Endothelial cell of umbilical vein (primary cell): ENCODE measurements around the gene COLEC11. TPM values are rescaled to one million over a fixed set of nuclear protein-coding genes. Genes with fewer than 3 reads are reported as not detected.

Experiments
- BruUV-seq: library from RNA; stranded (reverse); fragments of 400-500 nt; replicated peaks from 2 replicates; lab custom pipeline; 2021; lab: Mats Ljungman, UMichigan
- CTCF ChIA-PET: fragments of 300-600, 350-600 bp; sonication (Branson Sonifier 250); formaldehyde crosslinking; loops from one replicate; lab custom pipeline; 2021; ENCODE audit warnings: antibody characterized with exemption, inconsistent platforms; lab: Charles Lee
- POLR2A ChIA-PET: fragments of 300-600, 350-600 bp; sonication (Branson Sonifier 250); formaldehyde crosslinking; loops from one replicate; lab custom pipeline; 2021; ENCODE audit warnings: antibody characterized with exemption, inconsistent platforms; lab: Charles Lee
- DNase-seq: peaks from one replicate; pipeline ENCODE4 v3.0.0-alpha.2; 2011; ENCODE audit warnings: low read depth, low spot score
- FAIRE-seq: peaks from 2 replicates; lab custom pipeline; 2011; peaks lifted over from hg19 to GRCh38; lab: Jason Lieb, UNC
- H2AFZ ChIP-seq: 2 replicates; pipeline ENCODE4 v1.6.0; 2012; ENCODE audit warnings: low read depth, low read length, control low read depth, inconsistent platforms
- H3K27ac ChIP-seq: 2 replicates; pipeline ENCODE4 v1.5.1; 2011; ENCODE audit warnings: low read depth, mild to moderate bottlenecking, control low read depth, low read length, moderate library complexity; ENCODE audit not compliant: insufficient read depth
- H3K27me3 ChIP-seq, 2 experiments: 2 replicates each; pipeline versions ENCODE4 v1.6.0 to v1.6.1; 2011; ENCODE audit warnings: low read length in 2 of 2, mixed read lengths in 1 of 2; ENCODE audit not compliant: control insufficient read depth in 2 of 2, insufficient read depth in 2 of 2
- H3K36me3 ChIP-seq, 2 experiments: 2 replicates in 1 of 2; 3 replicates in 1 of 2; pipeline ENCODE4 v1.5.1; 2011; ENCODE audit warnings: low read length in 2 of 2, mild to moderate bottlenecking in 1 of 2, moderate library complexity in 1 of 2; ENCODE audit not compliant: control insufficient read depth in 2 of 2, insufficient read depth in 2 of 2; ENCODE audit errors: extremely low read depth in 1 of 2
- H3K4me1 ChIP-seq: 3 replicates; pipeline ENCODE4 v1.5.1; 2011; ENCODE audit warnings: mild to moderate bottlenecking, low read length; ENCODE audit not compliant: control insufficient read depth, insufficient read depth; ENCODE audit errors: extremely low read depth
- H3K4me2 ChIP-seq: 2 replicates; pipeline ENCODE4 v1.6.1; 2011; ENCODE audit warnings: low read length, control low read depth, mixed read lengths; ENCODE audit not compliant: insufficient read depth
- H3K4me3 ChIP-seq, 3 experiments: fragments of 200-600 bp in 1 of 3; sonication (generic), shearing (Covaris generic) in 1 of 3; replicated peaks in 1 of 3; 2 replicates each; pipeline ENCODE4 v1.5.1; 2011 to 2016; ENCODE audit warnings: control low read depth in 3 of 3, low read length in 3 of 3, mild to moderate bottlenecking in 2 of 3, inconsistent platforms in 1 of 3, low read depth in 1 of 3, moderate library complexity in 1 of 3; ENCODE audit not compliant: insufficient read depth in 1 of 3
- H3K79me2 ChIP-seq: 2 replicates; pipeline ENCODE4 v1.6.0; 2012; ENCODE audit warnings: low read length, inconsistent platforms; ENCODE audit not compliant: control insufficient read depth, insufficient read depth
- H3K9ac ChIP-seq: replicated peaks from 2 replicates; pipeline ENCODE3; 2011; ENCODE audit warnings: low read length, control low read depth; ENCODE audit not compliant: insufficient read depth; ENCODE audit errors: extremely low read depth
- H3K9me1 ChIP-seq: replicated peaks from 3 replicates; pipeline ENCODE4 v1.6.0; 2011; ENCODE audit warnings: mild to moderate bottlenecking, low read length; ENCODE audit not compliant: control insufficient read depth, insufficient read depth; ENCODE audit errors: extremely low read depth
- H3K9me3 ChIP-seq: replicated peaks from 2 replicates; pipeline ENCODE4 v1.5.1; 2012; ENCODE audit warnings: low read length, inconsistent platforms; ENCODE audit not compliant: control insufficient read depth, insufficient read depth
- H4K20me1 ChIP-seq: replicated peaks from 2 replicates; pipeline ENCODE3; 2011; ENCODE audit warnings: mild to moderate bottlenecking, low read length; ENCODE audit not compliant: control insufficient read depth, insufficient read depth; ENCODE audit errors: extremely low read depth
- EZH2 ChIP-seq: IDR thresholded peaks from 2 replicates; pipeline ENCODE4 v1.6.1; 2012; ENCODE audit warnings: borderline replicate concordance, low read depth, mild to moderate bottlenecking, moderate library complexity, low read length, inconsistent platforms; ENCODE audit not compliant: severe bottlenecking
- FOS ChIP-seq: IDR thresholded peaks from 2 replicates; pipeline ENCODE4 v1.6.1; 2011; ENCODE audit warnings: mild to moderate bottlenecking, low read length, moderate library complexity, borderline replicate concordance; ENCODE audit not compliant: insufficient read depth
- GATA2 ChIP-seq: IDR thresholded peaks from 2 replicates; pipeline ENCODE4 v1.7.0; 2011; ENCODE audit warnings: low read depth, mild to moderate bottlenecking, moderate library complexity, mixed read lengths, low read length; ENCODE audit not compliant: insufficient read length, insufficient read depth
- JUN ChIP-seq: IDR thresholded peaks from 2 replicates; pipeline ENCODE4 v1.6.1; 2011; ENCODE audit warnings: borderline replicate concordance, low read depth; ENCODE audit not compliant: insufficient read length, insufficient read depth
- MYC ChIP-seq: IDR thresholded peaks from one replicate; pipeline ENCODE4 v1.6.1; 2011; ENCODE audit warnings: mild to moderate bottlenecking, low read depth, low read length
- POLR2A ChIP-seq: IDR thresholded peaks from 2 replicates; pipeline ENCODE4 v1.6.1; 2012; ENCODE audit warnings: low read depth, mild to moderate bottlenecking, control low read depth, low read length
- POLR2AphosphoS5 ChIP-seq: IDR thresholded peaks from 2 replicates; pipeline ENCODE4 v1.6.1; 2012; ENCODE audit warnings: low read depth, mild to moderate bottlenecking, control low read depth, low read length, moderate library complexity; ENCODE audit not compliant: insufficient read depth
- dilution Hi-C: fragments of 300-500 bp; cut with MboI; formaldehyde crosslinking; loops from one replicate; pipeline ENCODE4 v1.15.0; 2019; ENCODE audit warnings: low sequenced_read_pairs; ENCODE audit not compliant: extremely low pct_ligation_motif_present
- intact Hi-C: fragments of 100-400 bp; cut with micrococcal nuclease; formaldehyde crosslinking; loops from one replicate; pipeline ENCODE4 v1.10.0; 2022
- polyA plus RNA-seq, 4 experiments: library from polyadenylated mRNA; depleted of rRNA in 3 of 4; stranded (reverse) in 3 of 4; unstranded in 1 of 4; fragments of >200 nt; gene quantifications; 2 replicates each; pipeline versions ENCODE4 v1.2.1 to v1.2.3, GENCODE V29; 2011 to 2012; ENCODE audit warnings: missing spikeins in 1 of 4
- total RNA-seq: library from RNA; stranded (reverse); gene quantifications from 2 replicates; pipeline ENCODE4 v1.2.3, GENCODE V29; 2021
- TF ChIP-seq, protein P1 (sequence below): IDR thresholded peaks from 2 replicates; pipeline ENCODE4 v1.6.1; 2011; ENCODE audit not compliant: insufficient read depth, insufficient read length
- TF ChIP-seq, protein P2 (sequence below), 2 donors: IDR thresholded peaks; 1 replicate in 1 of 2; 2 replicates in 1 of 2; pipeline ENCODE4 v1.5.1; 2011; ENCODE audit warnings: low read length in 2 of 2, mild to moderate bottlenecking in 2 of 2, moderate library complexity in 2 of 2, control low read depth in 1 of 2, inconsistent platforms in 1 of 2, low read depth in 1 of 2; ENCODE audit not compliant: insufficient read depth in 1 of 2; ENCODE audit errors: extremely low read depth in 1 of 2

COLEC11 gene
- total and polyA plus RNA-seq, 2 donors (not counting 3 experiments of a cell fraction or from before 2014, with no cell fraction given), result 0.15 TPM; not detected in 1

DNA sequence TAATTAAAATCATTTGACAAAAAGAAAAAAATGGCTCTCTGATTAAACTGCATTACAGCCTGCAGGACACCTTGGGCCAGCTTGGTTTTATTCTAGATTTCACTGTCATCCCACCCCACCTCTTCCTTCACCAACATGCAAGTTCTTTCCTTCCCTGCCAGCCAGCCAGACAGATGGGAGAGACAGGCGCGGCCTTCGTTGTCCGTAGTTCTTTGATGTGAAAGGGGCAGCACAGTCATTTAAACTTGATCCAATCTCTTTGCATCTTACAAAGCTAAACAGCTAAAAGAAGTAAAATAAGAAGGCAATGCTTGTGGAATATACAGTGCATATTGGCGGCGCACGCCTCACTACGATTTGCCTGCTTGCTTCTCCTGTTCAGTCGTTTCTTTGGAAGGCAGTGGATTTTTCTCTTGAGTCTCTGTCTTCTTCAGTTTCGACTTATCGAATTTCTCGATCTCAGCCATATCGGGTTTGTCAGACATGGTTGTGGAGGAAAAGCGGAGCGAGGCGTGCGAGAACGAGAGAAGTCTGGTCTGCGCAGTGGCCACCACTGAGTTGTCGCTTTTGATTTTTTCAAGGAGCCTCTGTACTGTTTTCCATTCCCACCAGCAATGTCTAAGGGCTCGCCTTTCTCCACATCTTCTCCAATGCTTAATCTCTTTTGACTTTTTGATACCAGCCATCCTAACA, 22.4 kb downstream of the COLEC11 start:
- POLR2A ChIA-PET, result no interaction called here
- H2AFZ ChIP-seq, result no peak overlapping the region
- H3K4me1 ChIP-seq, result no peaks in the 10 kb centered on the region

More for the DNA sequence above, 22.4 kb downstream of the COLEC11 start:
- H3K9me1 ChIP-seq, result no peaks in the 10 kb centered on the region
- no peaks in the 10 kb centered on the region for H3K36me3 ChIP-seq
- FAIRE-seq, result no peak
- no peak for DNase-seq
- H4K20me1 ChIP-seq, result no peaks in the 10 kb centered on the region
- TF ChIP-seq, protein P1, sequence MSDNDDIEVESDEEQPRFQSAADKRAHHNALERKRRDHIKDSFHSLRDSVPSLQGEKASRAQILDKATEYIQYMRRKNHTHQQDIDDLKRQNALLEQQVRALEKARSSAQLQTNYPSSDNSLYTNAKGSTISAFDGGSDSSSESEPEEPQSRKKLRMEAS, result no peak
- TF ChIP-seq MYC, result no peak
- no peak for TF ChIP-seq FOS
- TF ChIP-seq JUN, result no peak
- no peak for TF ChIP-seq EZH2
- no peak for TF ChIP-seq POLR2A
- no peak for TF ChIP-seq GATA2
- no peak for TF ChIP-seq POLR2AphosphoS5
- TF ChIP-seq, protein P2, sequence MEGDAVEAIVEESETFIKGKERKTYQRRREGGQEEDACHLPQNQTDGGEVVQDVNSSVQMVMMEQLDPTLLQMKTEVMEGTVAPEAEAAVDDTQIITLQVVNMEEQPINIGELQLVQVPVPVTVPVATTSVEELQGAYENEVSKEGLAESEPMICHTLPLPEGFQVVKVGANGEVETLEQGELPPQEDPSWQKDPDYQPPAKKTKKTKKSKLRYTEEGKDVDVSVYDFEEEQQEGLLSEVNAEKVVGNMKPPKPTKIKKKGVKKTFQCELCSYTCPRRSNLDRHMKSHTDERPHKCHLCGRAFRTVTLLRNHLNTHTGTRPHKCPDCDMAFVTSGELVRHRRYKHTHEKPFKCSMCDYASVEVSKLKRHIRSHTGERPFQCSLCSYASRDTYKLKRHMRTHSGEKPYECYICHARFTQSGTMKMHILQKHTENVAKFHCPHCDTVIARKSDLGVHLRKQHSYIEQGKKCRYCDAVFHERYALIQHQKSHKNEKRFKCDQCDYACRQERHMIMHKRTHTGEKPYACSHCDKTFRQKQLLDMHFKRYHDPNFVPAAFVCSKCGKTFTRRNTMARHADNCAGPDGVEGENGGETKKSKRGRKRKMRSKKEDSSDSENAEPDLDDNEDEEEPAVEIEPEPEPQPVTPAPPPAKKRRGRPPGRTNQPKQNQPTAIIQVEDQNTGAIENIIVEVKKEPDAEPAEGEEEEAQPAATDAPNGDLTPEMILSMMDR (IDR thresholded peaks at IDR 0.05; ENCODE audit: extremely low read depth in 1 of 2, insufficient read depth in 1 of 2, low read depth in 1 of 2, low read length in 2 of 2), result no peak
- H3K4me2 ChIP-seq, result no peak overlapping the region
- dilution Hi-C loops (no loop called here), intact Hi-C loops (no loop called here)
- H3K79me2 ChIP-seq, result no peaks in the 10 kb centered on the region
- CTCF ChIA-PET, result no interaction called here
- H3K27me3 ChIP-seq, result peaks cover 0 to 5% of the 10 kb centered on the region in 2 experiments
- no peaks in the 10 kb centered on the region for H3K9me3 ChIP-seq
- no TSS peak for BruUV-seq
- H3K27ac ChIP-seq, result no peak overlapping the region
- H3K9ac ChIP-seq, result no peak overlapping the region
- no peak overlapping the region for H3K4me3 ChIP-seq
